HCEC 1CT (cell line): ENCODE data around the gene DUSP10.
A peak's percentile ranks its signal among the peaks of the same experiment; 100 is the strongest.

Experiments
- DNase-seq: peaks from one replicate; pipeline ENCODE4 v3.0.0-alpha.2; 2017

DUSP10 gene

DNA sequence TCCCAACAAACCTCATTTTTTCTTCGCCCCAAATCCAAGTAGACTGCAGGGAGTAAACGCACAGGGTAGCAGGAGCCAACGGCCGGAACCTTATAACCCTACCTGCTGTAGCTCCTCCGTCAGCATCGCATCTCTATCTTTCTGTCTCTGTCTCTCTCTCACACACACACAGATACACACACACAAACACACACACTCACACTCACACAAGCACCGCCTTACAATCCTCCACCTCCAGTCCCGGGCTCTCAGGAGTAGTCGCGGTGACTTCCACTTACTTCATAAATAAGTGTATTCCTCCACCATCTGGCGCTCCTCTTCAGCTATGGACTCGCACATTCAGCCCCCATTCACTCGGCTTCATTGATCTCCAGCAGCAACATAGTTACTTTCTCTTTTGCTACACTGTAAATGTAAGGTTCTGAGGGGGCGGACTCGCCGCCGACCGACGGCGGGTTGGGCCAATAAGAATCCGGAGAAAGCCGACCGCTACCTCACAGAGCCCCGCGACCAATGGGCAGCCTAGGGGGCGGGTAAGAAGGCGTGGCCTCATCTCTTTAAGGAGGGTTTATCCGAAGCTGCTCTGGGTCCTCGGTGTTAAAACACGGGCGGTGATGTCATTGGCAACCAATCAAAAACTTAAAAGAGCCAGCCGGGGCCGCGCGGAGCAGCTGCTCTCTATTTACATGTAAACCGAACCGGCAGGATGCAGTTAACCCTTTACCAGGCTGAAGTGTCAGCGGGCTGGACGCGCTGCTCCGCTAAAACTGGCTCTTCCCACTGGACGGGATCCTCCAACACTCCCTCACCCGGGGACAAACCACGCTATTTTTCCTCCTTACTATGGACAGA lies at the start of gene DUSP10:
Gene DUSP10 (minus strand): TSS at position 387 of the 852 bp plus-strand sequence. CDS start 2,345 bp downstream, outside the sequence.
- peak; percentile 100 for DNase-seq

GRCh38 chr1:221788466-221788865 lies 46.6 kb upstream of the DUSP10 start:
- DNase-seq, result no peak

- DNase-seq, result no peak
These were observed 44.8 kb upstream of the DUSP10 start for GRCh38 chr1:221786647-221787046.

- DNase-seq, result no peak
These were observed 42.0 kb upstream of the DUSP10 start for GRCh38 chr1:221783936-221784335.

GRCh38 chr1:221783437-221783836 lies 41.5 kb upstream of the DUSP10 start:
- no peak for DNase-seq

DNA sequence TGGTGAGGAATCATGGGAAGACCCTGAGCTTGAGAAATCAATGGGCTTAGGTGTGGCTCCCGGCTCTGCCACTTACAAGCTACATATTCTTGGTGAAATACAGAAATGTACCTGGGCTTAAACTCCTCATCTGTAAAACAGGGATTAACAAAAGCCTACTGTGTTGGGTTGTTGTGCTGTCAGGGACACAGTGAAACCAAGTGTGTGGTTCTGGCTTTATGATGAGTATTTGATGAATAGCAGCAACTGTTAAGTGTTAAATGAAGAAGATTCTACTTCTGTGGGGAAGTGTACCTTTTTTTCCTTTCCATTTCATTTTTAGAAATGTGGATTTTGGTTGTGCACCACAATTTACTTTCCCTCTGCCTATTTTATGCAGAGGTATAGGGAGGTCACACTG lies 41.1 kb upstream of the DUSP10 start:
- no peak for DNase-seq

- no peak for DNase-seq
These were observed 40.6 kb upstream of the DUSP10 start for GRCh38 chr1:221782477-221782876.

GRCh38 chr1:221781102-221781755 lies 39.3 kb upstream of the DUSP10 start:
- DNase-seq, result no peak

DNA sequence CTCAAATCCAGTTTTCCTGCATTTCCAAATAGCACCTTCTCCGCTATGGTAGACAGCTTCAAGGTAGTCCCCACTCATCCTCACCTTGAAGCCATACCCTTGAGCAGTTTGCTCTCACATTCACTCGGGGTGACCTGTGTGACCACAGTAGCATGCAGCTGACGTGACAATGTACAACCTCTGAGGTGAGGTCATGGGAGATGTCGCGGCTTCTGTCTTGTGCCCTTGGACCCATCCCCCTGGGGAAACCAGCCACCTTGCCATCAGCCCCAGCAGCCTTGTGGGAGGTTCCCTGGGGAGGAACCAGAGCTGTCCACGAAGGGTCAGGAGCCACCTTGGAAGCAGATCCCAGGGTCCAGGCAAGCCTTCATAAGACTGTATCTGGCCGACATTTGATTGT lies 38.3 kb upstream of the DUSP10 start:
- no peak for DNase-seq

- DNase-seq, result no peak
These were observed 37.9 kb upstream of the DUSP10 start for GRCh38 chr1:221779771-221780170.

- no peak for DNase-seq
These were observed 36.8 kb upstream of the DUSP10 start for GRCh38 chr1:221778535-221779142.

GRCh38 chr1:221778125-221778524 lies 36.2 kb upstream of the DUSP10 start:
- DNase-seq, result no peak

DNA sequence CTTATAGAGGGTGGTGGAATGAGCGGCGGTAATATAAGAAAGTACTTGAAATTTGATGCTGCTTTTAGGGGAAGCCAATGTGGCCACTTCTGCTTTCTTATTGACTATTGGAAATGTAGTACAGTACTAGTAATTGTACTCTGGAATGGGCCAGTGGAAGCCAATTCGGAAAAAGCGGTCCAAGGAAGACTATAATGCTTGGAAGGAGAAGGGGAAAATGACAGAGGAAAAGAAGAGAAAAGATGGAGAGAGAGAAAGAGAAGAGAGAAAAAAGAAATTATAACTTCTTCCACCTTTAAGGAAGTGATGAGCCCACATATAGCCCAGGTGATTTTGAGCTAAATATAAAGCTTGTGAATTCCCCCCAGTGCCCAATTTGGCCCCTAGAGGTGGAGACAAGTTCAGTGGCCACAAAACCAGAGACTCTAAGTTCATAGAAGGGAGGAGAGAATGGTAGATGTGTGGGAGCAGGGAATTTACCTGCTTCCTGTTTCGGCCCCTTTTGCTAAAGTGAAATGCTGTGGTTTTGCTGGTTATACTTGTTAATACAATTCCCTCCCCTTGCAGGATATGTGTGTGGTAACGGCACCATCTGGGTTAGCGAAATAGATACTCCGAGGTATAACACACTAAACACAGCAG lies 35.7 kb upstream of the DUSP10 start:
- no peak for DNase-seq

GRCh38 chr1:221776495-221777301 lies 34.8 kb upstream of the DUSP10 start:
- no peak for DNase-seq

GRCh38 chr1:221775206-221775605 lies 33.3 kb upstream of the DUSP10 start:
- no peak for DNase-seq

GRCh38 chr1:221774054-221774842 lies 32.4 kb upstream of the DUSP10 start:
- DNase-seq, result no peak

DNA sequence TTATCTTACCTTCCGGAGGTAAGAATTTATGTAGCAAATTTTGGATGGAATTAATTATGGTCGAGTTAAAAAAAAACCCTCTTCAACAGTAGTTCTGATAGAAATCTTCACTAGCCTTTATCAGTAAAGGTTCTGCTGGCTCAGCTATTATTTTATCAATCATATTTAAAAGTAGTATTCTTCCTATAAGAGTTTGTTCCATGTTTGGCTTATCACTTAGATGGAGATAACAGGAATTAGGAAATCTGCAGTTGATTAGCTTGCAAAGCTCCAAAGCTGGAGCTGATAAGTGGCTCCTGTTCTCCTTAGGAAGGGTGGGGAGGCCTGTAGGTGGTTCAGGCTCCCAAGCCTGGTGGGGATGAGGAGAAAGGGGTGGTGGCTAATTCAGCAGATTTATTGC lies 31.5 kb upstream of the DUSP10 start:
- DNase-seq, result no peak

- peak; percentile 78 for DNase-seq
These were observed 30.2 kb upstream of the DUSP10 start for GRCh38 chr1:221772117-221772516.

DNA sequence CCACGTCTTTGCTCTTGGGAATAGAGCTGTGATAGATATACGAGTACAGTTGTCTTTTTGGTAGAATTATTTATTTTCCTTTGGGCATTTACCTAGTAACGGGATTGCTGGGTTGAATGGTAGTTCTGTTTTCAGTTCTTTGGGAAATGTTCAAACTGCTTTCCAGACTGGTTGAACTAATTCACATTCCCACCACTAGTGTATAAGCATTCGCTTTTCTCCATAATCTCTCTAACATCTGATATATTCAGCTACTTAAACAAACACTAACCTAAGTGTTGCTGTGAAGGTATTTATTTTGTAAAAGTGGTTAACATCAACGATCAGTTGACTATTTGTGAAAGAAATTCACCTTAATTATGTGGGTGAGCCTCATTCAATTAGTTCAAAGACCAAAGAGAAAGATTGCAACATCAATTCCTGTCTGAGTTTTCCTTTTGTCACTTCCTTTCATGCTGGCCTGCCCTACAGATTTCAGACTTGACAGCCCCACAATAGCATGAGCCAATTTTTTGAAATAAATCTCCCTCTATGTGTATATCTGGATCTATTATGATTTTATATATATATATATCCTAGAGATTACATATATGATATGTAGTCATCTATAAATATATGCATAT lies 26.7 kb upstream of the DUSP10 start:
- DNase-seq, result peak; percentile 27

DNA sequence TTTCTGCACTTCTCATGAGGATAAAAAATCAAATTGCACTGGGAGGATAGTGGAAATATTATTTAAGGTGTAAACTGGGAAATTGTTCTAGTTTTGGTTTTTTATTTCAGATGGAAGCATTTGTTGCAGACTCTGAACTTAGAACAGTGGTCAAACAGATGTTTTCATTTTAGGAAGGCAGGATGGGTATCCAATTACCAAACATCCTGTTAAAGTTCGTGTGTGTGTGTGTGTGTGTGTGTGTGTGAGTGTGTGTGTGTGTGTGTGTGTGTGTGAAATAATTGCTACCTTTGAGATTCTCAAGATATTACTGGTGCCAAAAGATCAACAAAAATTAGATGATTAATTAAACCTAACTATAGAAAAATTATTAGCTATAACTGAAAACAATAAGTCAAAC lies 24.3 kb upstream of the DUSP10 start:
- DNase-seq, result peak; percentile 75

GRCh38 chr1:221765527-221765926 lies 23.6 kb upstream of the DUSP10 start:
- peak; percentile 59 for DNase-seq
